ENCODE data around the gene RABGAP1L. TPM values are rescaled to one million over a fixed set of nuclear protein-coding genes. Genes with fewer than 3 reads are reported as not detected.

Gene RABGAP1L
- polyA plus RNA-seq, 4 donors: 20.6 to 53.9 (median 25.1) TPM

DNA sequence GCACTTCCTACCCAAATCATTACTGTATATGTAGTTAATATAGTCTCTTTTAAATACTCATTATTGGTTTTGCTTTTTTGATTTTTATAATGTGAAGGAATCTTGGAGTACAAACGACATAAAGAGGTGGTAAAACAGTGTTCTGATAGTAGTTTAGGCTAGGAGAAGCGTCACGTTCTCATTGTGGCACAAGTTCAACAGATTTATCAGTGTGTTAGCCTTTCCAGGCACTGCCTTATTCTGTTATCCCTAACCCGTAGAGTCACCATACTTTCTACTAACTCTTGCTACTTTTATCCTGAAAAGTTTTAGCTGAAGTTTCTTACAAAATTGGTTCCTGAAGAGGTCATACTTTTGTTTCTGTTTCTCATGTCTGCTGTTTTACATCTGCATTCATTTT is 665.8 kb downstream of the RABGAP1L start:
- H3K4me3 ChIP-seq (ENCODE audit: low read depth in 1 of 3, low read length in 3 of 3): no peak overlapping the region
- FAIRE-seq: no peak
- DNase-seq: no peak
- no peaks in the 10 kb centered on the region for H3K27me3 ChIP-seq (ENCODE audit: control insufficient read depth in 3 of 3, insufficient read depth in 3 of 3, low read length in 3 of 3)
- no peak overlapping the region for H3K27ac ChIP-seq (ENCODE audit: low read depth in 1 of 3, low read length in 2 of 3)
- WGBS, 3 donors: 84 to 87% (median 86%) methylated on average over 4 of the region's 4 CpGs
- no peaks in the 10 kb centered on the region for H3K4me1 ChIP-seq (ENCODE audit: control insufficient read depth in 3 of 3, insufficient read depth in 2 of 3, low read depth in 1 of 3, low read length in 2 of 3)
- H3K9me3 ChIP-seq (ENCODE audit: control insufficient read depth in 2 of 2, insufficient read depth in 1 of 2, low read depth in 1 of 2, low read length in 1 of 2): no peaks in the 10 kb centered on the region
- H3K36me3 ChIP-seq (ENCODE audit: control insufficient read depth in 3 of 3, insufficient read depth in 2 of 3, low read depth in 1 of 3, low read length in 3 of 3): peaks cover 0 to 3% (median 0%) of the 10 kb centered on the region in 3 donors

DNA sequence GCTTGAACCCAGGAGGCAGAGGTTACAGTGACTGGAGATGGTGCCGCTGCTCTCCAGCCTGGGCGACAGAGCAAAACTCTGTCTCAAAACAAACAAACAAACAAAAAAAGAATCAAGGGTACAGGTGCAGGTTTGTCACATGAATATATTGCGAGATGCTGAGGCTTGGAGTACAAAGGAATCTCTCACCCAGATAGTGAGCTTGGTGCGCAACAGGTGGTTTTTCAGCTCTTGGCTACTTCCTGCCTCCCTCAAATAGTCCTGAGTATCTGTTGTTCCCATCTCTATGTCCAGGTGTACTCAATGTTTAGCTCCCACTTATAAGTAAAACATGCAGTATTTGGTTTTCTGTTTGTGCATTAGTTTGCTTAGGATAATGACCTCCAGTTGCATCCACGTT is 666.5 kb downstream of the RABGAP1L start:
- H3K9me3 ChIP-seq (ENCODE audit: control insufficient read depth in 2 of 2, insufficient read depth in 1 of 2, low read depth in 1 of 2, low read length in 1 of 2): no peaks in the 10 kb centered on the region
- no peak for FAIRE-seq

DNA sequence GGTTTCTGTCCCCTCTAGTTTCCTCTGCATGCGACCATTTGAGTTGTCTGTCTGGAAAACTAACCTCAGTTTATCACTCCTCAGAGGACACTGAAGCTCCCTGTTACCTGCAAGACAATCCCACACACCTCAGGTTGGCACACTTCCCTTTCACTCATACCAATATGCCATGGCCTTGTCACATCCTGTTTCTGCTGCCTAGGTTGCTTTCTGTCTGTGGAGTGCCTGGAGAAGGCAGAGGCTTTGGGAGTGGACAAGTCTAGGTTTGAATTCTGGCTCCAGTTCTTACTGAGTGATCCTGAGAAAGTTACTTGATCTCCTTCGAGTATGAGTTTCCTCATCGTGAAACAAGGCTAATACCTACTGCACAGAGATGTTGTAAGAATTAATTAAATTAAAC is 668.9 kb downstream of the RABGAP1L start:
- H3K27me3 ChIP-seq (ENCODE audit: control insufficient read depth in 3 of 3, insufficient read depth in 3 of 3, low read length in 3 of 3): no peaks in the 10 kb centered on the region
- H3K36me3 ChIP-seq (ENCODE audit: control insufficient read depth in 3 of 3, insufficient read depth in 2 of 3, low read depth in 1 of 3, low read length in 3 of 3): peaks cover 0 to 3% (median 0%) of the 10 kb centered on the region in 3 donors
- DNase-seq: no peak
- H3K9me3 ChIP-seq (ENCODE audit: control insufficient read depth in 2 of 2, insufficient read depth in 1 of 2, low read depth in 1 of 2, low read length in 1 of 2): no peaks in the 10 kb centered on the region
- H3K4me1 ChIP-seq (ENCODE audit: control insufficient read depth in 3 of 3, insufficient read depth in 2 of 3, low read depth in 1 of 3, low read length in 2 of 3): no peaks in the 10 kb centered on the region
- no peak for FAIRE-seq
- 91 to 96% (median 95%) methylated on average over 3 of the region's 3 CpGs for WGBS, 3 donors
- no peak overlapping the region for H3K4me3 ChIP-seq (ENCODE audit: low read depth in 1 of 3, low read length in 3 of 3)
- no peak overlapping the region for H3K27ac ChIP-seq (ENCODE audit: low read depth in 1 of 3, low read length in 2 of 3)

More for the DNA sequence above, 666.5 kb downstream of the RABGAP1L start:
- Histone ChIP-seq H3K4me1 (ENCODE audit: control insufficient read depth in 3 of 3, insufficient read depth in 2 of 3, low read depth in 1 of 3, low read length in 2 of 3) (no peaks in the 10 kb centered on the region), H3K36me3 (ENCODE audit: control insufficient read depth in 3 of 3, insufficient read depth in 2 of 3, low read depth in 1 of 3, low read length in 3 of 3) (peaks cover 0 to 3% (median 0%) of the 10 kb centered on the region in 3 donors), H3K27ac (ENCODE audit: low read depth in 1 of 3, low read length in 2 of 3) (no peak overlapping the region), H3K4me3 (ENCODE audit: low read depth in 1 of 3, low read length in 3 of 3) (no peak overlapping the region), H3K27me3 (ENCODE audit: control insufficient read depth in 3 of 3, insufficient read depth in 3 of 3, low read length in 3 of 3) (no peaks in the 10 kb centered on the region)
- 83 to 93% (median 84%) methylated on average over 5 of the region's 5 CpGs for WGBS, 3 donors
- DNase-seq: no peak

DNA sequence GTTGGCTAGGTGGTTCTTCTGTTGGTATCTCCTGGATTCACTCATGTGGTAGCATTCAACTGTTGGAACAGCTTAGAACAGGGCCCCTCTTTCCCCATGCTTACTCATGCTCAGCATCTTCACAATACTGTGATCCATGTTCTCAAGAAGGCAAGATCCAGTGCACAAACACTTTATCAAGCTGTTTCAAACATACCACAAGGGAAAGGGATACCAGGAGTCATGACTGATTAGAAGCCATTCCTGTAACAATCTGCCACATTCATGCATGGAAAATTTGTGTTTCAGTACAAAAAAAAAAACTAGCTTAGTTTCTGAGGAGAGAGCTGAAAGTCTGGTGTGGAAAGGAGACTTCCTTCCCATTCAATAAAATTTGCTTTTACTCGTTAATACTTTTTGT is 670.7 kb downstream of the RABGAP1L start:
- Histone ChIP-seq H3K27me3 (ENCODE audit: control insufficient read depth in 3 of 3, insufficient read depth in 3 of 3, low read length in 3 of 3) (no peaks in the 10 kb centered on the region), H3K4me1 (ENCODE audit: control insufficient read depth in 3 of 3, insufficient read depth in 2 of 3, low read depth in 1 of 3, low read length in 2 of 3) (no peaks in the 10 kb centered on the region), H3K4me3 (ENCODE audit: low read depth in 1 of 3, low read length in 3 of 3) (no peak overlapping the region), H3K9me3 (ENCODE audit: control insufficient read depth in 2 of 2, insufficient read depth in 1 of 2, low read depth in 1 of 2, low read length in 1 of 2) (no peaks in the 10 kb centered on the region), H3K27ac (ENCODE audit: low read depth in 1 of 3, low read length in 2 of 3) (no peak overlapping the region), H3K36me3 (ENCODE audit: control insufficient read depth in 3 of 3, insufficient read depth in 2 of 3, low read depth in 1 of 3, low read length in 3 of 3) (peaks cover 0 to 3% (median 0%) of the 10 kb centered on the region in 3 donors)
- WGBS, 3 donors: 89 to 100% (median 96%) methylated on average over 1 of the region's 1 CpG
- FAIRE-seq (no peak), DNase-seq (no peak)

DNA sequence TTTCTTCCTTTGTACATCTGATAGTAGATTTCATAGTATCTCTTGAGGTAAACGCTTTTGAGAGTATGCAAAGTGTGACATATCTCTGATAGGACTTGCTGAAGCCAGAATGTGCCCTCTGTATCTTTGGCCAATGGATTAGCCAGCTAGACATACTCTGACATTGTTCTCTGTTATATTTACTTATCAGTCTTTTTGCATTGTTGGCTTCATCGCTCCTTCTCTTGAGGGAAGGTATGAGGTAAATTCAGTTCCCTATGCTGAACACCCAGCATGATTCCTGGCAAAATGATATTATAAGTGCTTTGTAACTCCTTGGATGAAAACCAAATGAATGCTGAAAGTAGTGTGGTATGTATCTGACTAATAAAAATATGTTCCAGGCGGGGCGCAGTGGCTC is 677.2 kb downstream of the RABGAP1L start:
- no peaks in the 10 kb centered on the region for H3K9me3 ChIP-seq (ENCODE audit: control insufficient read depth in 2 of 2, insufficient read depth in 1 of 2, low read depth in 1 of 2, low read length in 1 of 2)
- no peak overlapping the region for H3K27ac ChIP-seq (ENCODE audit: low read depth in 1 of 3, low read length in 2 of 3)
- H3K36me3 ChIP-seq (ENCODE audit: control insufficient read depth in 3 of 3, insufficient read depth in 2 of 3, low read depth in 1 of 3, low read length in 3 of 3): no peaks in the 10 kb centered on the region
- H3K4me3 ChIP-seq (ENCODE audit: low read depth in 1 of 3, low read length in 3 of 3): no peak overlapping the region
- DNase-seq: no peak
- no peak for FAIRE-seq
- H3K4me1 ChIP-seq (ENCODE audit: control insufficient read depth in 3 of 3, insufficient read depth in 2 of 3, low read depth in 1 of 3, low read length in 2 of 3): no peaks in the 10 kb centered on the region
- WGBS, 3 donors: 93 to 95% (median 94%) methylated on average over 4 of the region's 4 CpGs
- no peaks in the 10 kb centered on the region for H3K27me3 ChIP-seq (ENCODE audit: control insufficient read depth in 3 of 3, insufficient read depth in 3 of 3, low read length in 3 of 3)

DNA sequence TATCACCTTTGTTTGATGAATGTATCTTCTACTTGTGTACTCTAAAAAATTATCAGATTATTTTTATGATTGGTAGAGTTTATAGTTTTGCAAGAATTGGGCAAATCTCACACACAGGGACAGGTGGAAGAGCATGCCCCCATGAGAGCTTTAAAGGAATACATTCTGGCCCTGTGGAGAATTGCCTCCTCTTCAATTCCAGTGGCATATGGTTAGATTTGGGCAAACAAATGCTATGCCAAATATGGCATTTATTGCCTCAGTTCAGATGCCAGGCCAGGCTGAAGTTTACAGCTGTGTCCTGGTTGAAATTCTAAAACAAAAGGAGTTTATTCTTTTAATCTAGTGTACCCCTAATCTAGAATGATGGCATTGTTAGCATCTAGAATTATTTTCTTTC is 678.1 kb downstream of the RABGAP1L start:
- no peaks in the 10 kb centered on the region for H3K27me3 ChIP-seq (ENCODE audit: control insufficient read depth in 3 of 3, insufficient read depth in 3 of 3, low read length in 3 of 3)
- no peaks in the 10 kb centered on the region for H3K4me1 ChIP-seq (ENCODE audit: control insufficient read depth in 3 of 3, insufficient read depth in 2 of 3, low read depth in 1 of 3, low read length in 2 of 3)
- no peaks in the 10 kb centered on the region for H3K9me3 ChIP-seq (ENCODE audit: control insufficient read depth in 2 of 2, insufficient read depth in 1 of 2, low read depth in 1 of 2, low read length in 1 of 2)
- H3K4me3 ChIP-seq (ENCODE audit: low read depth in 1 of 3, low read length in 3 of 3): no peak overlapping the region
- DNase-seq: no peak
- no peak overlapping the region for H3K27ac ChIP-seq (ENCODE audit: low read depth in 1 of 3, low read length in 2 of 3)
- no peak for FAIRE-seq
- H3K36me3 ChIP-seq (ENCODE audit: control insufficient read depth in 3 of 3, insufficient read depth in 2 of 3, low read depth in 1 of 3, low read length in 3 of 3): no peaks in the 10 kb centered on the region

DNA sequence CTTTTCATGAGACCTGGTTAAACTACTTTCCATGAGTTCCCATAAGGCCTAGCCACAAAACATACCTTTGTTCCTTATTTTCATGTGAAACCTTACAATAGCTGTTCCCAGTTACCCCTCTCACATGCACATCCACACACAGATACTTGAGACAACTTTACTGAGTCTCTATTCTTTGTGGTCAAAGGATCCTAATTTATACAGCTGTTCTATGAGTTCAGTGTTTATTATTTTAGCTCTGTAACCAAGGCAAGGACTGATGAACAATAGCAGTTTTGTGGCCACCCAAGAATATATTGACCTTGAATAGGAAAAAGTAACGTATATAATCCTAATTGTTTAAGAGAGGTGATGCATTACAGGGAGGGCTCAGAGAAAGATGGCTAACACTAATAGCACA is 679.9 kb downstream of the RABGAP1L start:
- 91 to 93% (median 92%) methylated on average over 1 of the region's 1 CpG for WGBS, 3 donors
- DNase-seq (no peak), FAIRE-seq (no peak)
- no peaks in the 10 kb centered on the region for H3K4me1 ChIP-seq (ENCODE audit: control insufficient read depth in 3 of 3, insufficient read depth in 2 of 3, low read depth in 1 of 3, low read length in 2 of 3)
- H3K27me3 ChIP-seq (ENCODE audit: control insufficient read depth in 3 of 3, insufficient read depth in 3 of 3, low read length in 3 of 3): no peaks in the 10 kb centered on the region
- no peak overlapping the region for H3K27ac ChIP-seq (ENCODE audit: low read depth in 1 of 3, low read length in 2 of 3)
- H3K36me3 ChIP-seq (ENCODE audit: control insufficient read depth in 3 of 3, insufficient read depth in 2 of 3, low read depth in 1 of 3, low read length in 3 of 3): no peaks in the 10 kb centered on the region
- H3K4me3 ChIP-seq (ENCODE audit: low read depth in 1 of 3, low read length in 3 of 3): no peak overlapping the region
- no peaks in the 10 kb centered on the region for H3K9me3 ChIP-seq (ENCODE audit: control insufficient read depth in 2 of 2, insufficient read depth in 1 of 2, low read depth in 1 of 2, low read length in 1 of 2)

DNA sequence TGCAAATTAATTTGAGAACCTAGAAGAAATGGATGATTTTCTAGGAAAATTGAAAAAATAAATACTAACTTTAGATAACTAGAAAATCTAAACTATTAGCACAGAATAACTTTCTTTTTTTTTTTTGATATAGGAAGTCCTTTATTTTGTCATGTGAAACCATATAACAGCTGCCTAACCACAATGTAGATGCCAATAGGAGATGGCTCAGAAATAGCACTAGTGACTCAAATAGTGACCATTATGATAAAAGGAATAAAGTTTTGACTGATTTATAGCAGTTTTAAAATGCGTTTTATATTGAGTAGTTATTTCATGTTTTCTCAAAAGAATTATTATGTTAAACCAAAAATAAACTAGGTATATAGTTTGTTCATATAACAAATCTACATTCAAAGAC is 682.4 kb downstream of the RABGAP1L start:
- FAIRE-seq (no peak), DNase-seq (no peak)
- H3K27ac ChIP-seq (ENCODE audit: low read depth in 1 of 3, low read length in 2 of 3): no peak overlapping the region
- H3K27me3 ChIP-seq (ENCODE audit: control insufficient read depth in 3 of 3, insufficient read depth in 3 of 3, low read length in 3 of 3): no peaks in the 10 kb centered on the region
- H3K9me3 ChIP-seq (ENCODE audit: control insufficient read depth in 2 of 2, insufficient read depth in 1 of 2, low read depth in 1 of 2, low read length in 1 of 2): no peaks in the 10 kb centered on the region
- H3K4me1 ChIP-seq (ENCODE audit: control insufficient read depth in 3 of 3, insufficient read depth in 2 of 3, low read depth in 1 of 3, low read length in 2 of 3): no peaks in the 10 kb centered on the region
- 27 to 38% (median 30%) methylated on average over 1 of the region's 1 CpG for WGBS, 3 donors
- H3K4me3 ChIP-seq (ENCODE audit: low read depth in 1 of 3, low read length in 3 of 3): no peak overlapping the region
- H3K36me3 ChIP-seq (ENCODE audit: control insufficient read depth in 3 of 3, insufficient read depth in 2 of 3, low read depth in 1 of 3, low read length in 3 of 3): no peaks in the 10 kb centered on the region
